ENCODE measurements around the gene INTS12.
A peak's percentile ranks its signal among the peaks of the same experiment; 100 is the strongest.

The INTS12 gene

DNA sequence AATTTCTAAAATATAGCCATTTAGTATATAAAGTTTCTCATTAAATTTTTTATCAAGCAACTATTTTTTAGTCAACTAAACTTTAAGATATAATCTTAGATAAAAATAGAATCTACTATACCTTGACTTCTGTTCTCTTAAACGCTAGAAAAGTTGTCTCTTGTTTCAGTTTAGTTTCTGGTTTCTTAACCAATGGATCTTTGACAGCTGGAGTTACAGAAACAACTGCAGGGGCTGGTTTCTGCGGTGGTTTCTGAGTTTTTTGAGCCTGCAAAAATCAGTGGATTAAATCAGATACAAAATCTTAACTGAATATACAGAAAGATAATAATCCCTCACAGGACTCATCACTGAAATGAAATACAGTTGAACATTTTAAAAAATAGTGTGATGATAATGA, 21.9 kb downstream of the INTS12 start:
- DNase-seq (ENCODE audit: low spot score) (no peak), FAIRE-seq (no peak)

DNA sequence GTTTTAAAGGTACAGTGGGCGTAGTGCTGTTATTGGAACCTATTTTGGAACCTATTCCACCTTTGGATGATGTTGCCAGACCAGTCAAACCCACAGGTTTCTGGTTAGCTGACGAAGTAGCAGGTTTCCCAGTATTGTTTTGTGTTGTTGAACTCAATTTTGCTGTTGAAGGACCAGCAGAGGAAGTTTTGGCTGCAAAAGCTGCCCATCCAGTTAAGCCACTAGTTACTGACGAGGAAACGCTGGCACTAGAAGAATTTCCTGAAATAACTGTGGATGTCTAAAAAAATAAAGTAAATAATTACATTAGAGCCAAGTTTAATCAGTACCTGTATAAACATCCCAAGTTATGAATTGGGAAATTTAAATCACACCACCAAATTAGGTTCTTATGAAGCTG, 25.5 kb downstream of the INTS12 start:
- FAIRE-seq (no peak), DNase-seq (ENCODE audit: low spot score) (no peak)

DNA sequence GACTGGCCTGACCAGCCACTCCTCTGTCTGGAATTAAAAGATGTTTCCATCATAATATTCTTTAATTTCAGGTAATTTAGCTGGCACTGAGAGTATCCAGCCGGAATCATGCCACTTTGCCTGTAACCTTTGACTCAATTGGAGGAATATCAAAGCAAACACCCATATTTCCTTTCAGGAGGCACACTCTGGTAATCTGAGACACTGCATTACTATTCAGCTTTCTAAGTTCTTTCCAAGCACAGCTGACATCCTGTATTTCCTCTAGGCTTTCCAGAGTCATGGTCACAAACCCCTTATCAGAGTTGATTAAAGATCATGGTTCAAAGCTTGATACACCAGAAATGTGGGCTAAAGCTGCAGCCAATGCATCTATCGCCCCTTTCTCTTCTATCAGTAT, 29.3 kb downstream of the INTS12 start:
- FAIRE-seq (no peak), DNase-seq (ENCODE audit: low spot score) (no peak)

DNA sequence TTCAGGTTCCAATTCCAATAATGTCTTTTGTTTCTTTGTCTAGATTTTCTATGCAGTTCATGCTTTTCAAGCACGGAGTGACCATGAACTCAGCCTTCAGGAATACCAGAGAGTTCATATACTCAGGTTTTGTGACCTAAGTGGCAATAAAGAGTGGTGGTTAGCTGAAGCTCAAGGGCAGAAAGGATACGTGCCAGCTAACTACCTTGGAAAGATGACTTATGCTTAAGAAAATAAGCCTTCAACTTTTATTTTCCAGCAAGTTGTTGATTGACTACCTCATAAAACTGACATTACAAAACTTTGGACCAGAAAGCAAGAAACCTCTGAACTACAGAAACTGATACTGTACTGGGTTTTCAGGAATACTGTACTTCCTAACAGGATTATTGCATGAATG, 30.8 kb downstream of the INTS12 start:
- DNase-seq (ENCODE audit: low spot score), result no peak
- FAIRE-seq, result no peak

DNA sequence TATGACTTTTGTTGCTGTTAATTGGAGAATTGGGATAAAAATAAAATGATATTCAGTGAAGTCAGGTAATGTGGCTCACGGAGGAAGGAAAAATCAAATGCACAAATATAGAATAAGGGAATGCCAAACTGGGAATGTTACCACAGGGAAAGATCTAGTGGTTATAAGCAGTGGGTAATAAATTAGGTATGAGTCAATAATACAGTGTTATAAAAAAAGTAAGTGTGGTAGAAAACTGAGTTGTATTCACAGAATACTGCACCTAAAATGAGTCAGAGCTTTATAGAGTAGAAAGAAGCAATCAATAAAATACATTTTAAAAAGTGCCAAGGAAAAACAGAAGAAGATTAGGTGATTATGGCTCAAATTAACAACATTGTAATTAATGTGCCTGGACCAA, 34.5 kb downstream of the INTS12 start:
- DNase-seq (ENCODE audit: low spot score), result no peak
- no peak for FAIRE-seq

DNA sequence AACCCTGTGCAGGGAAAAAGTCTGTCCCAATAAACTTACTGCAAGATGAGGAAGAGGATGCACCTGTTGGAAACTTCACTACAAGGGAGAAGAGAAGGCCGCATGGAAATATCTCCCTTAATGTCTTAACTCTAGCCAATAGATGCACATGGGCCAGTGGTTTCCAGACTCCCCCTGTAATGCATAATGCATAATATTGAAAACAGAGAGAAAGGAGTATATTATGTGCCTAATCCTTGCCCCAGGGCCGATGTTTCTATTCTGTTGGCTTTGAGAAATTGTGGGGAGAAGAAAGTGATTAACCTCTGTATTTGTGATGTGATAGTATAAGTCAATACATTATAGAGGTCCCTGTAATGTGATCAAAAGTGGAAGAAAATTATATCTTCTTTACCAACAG, 37.2 kb downstream of the INTS12 start:
- no peak for FAIRE-seq

DNA sequence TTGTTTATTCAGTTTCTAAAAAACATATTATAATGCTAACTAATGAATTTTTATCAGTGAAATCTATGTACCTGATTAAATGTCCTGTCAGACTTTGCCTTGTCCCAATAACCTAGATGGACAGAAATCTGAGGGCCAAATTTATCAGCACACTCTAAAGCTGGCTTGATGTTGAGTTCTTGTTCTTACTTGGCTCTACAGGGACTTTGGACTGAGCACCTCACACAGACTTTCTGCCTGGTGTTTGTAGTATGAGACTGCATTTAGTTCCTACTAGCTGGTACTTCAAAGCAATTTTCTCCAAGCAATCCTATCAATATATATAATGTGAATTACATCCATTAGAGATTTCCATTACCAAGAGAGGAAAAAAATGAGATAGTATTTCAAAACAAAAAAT, 37.8 kb downstream of the INTS12 start:
- DNase-seq (ENCODE audit: low spot score) (no peak), FAIRE-seq (no peak)

More for the DNA sequence above, 37.2 kb downstream of the INTS12 start:
- no peak for DNase-seq (ENCODE audit: low spot score)

DNA sequence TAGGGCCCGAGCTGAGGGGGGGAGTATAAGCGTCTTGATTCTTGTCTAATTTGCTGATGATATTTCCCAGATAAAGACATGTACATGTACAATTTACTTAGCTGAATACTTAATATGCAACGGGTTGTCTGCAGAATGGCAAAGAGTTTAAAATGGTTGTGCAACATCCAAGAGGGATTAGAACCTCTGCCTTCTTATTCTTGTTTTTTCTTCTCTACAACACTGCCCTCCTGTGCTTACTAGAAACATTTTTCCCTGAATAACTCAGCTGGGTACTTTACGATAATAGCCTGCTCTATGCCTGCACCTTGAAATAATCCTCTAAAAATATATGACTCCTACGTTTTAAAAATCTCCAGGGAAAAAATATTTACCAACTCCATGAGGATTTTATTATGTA, 41.8 kb downstream of the INTS12 start:
- DNase-seq (ENCODE audit: low spot score) (peak; percentile 13), FAIRE-seq (no peak)

DNA sequence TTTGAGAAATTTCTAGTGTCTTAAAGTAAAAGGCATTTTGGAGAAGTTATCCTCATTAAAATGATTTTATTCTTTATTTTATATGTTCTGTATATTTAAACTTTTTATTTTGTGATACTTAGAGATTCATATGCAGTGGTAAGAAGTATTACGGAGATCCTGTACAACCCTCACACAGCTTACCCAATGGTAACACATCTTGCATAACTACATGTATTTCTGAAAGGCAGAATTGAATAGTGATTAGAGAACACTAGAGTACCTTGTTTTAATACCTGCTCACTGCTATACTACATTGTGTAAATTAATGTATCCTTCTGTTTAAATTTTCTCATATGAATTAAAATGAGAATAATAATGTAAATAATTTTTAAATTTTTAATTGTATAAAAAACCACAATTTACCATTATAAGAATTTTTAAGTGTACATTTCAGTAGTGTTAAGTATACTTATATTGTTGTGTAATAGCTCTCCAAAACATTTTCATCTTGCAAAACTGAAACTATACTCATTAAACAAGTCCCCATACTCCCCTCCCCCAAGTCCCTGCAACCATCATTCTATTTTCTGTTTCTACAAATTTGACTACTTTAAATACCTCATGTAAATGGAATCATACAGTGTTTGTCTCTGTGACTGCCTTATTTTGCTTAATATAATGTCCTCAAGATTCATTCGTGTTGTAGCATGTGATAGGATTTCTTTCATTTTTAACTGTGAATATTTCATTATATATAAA, 45.4 kb downstream of the INTS12 start:
- FAIRE-seq, result no peak
- no peak for DNase-seq (ENCODE audit: low spot score)

DNA sequence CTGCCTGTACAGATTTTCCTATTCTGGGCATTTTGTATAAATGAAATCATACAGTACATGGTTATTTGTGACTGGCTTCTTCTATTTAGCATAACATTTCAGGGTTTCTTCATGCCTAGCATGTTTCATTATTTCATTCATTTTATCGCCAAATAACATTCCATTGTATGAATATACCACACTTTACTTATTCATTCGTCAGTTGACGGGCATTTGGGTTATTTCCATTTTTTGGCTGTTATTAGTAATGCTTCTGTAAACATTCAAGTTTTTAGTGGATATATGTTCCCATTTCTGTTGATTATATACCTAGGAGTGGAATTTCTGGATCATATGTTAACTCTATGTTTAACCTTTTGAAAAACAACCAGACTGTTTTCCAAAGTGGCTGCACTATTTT, 47.5 kb downstream of the INTS12 start:
- FAIRE-seq (no peak), DNase-seq (ENCODE audit: low spot score) (no peak)

DNA sequence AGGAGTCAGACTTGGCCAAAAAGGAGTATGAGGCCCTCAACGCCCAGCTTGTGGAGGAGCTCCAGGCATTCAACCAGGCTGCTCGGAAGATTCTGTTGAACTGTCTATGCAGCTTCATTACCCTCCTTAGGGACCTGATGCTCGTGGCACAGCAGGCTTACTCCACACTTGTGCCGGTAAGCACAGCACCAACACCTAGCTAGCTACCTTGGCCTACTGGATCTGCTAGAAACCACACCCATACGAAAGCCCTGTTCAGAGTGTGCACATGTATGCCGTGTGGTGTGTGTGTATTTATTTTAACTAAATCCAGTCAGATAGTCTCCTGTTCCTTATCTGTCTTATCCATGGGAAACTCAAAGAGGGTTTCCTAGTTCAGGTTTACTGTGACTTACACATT, 49.3 kb downstream of the INTS12 start:
- FAIRE-seq, result no peak

DNA sequence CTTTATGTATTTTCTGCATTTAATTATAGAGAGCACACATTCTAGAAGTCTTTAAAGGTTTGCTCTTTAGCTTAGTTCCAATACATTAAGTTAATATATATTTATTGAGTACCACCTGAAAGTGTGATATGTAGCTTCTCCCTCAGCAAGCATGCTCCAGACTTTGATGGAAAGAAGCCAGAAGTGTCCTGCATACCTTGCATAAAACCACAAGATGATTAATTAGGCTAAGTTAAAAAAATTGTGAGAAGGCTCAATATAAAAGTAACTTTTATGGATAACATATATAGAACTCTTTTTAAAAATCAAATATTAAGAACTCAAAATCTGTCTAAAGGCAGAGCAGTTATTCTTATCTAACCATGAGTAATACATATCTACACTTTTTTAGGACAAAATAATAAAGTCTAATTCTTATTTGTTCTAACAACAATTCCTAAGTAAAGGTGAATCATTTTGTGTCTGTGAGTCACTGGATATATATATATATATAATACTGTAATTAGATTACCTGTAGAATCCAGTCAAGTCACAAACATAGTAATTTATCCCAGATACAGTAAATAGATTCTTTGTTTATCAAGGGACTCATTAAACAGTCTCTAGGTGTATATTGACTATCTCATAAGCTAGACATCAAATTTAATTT, 51.2 kb downstream of the INTS12 start:
- DNase-seq (ENCODE audit: low spot score) (no peak), FAIRE-seq (no peak)

More for the DNA sequence above, 49.3 kb downstream of the INTS12 start:
- DNase-seq (ENCODE audit: low spot score), result no peak

DNA sequence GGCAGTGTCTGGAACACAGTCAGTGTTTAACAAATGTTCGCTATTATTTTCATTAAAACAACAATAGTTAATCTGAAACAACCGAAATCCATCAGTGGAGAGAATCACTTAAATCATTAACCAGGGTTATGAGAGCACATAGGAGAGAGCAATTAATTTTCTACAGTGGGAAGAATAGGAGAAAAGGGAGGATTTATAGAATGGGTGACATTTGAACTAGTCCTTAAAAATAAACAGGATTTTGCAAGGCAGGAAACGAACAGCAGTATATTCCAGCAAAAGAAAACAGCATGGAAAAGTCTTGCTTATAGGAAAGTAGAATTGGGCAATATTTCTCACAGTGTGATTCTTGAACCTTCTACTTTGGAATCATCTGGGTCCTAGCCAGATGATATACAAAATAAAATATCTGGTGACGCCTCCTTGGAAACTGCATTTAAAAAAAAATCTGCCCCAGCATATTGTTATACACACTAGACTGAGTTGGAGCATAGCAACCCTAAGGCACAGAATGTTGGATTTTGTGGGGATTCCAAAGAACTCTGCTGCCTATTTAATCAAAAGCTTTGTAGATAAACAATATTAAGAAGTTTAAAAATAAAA, 56.1 kb downstream of the INTS12 start:
- FAIRE-seq, result no peak
- DNase-seq (ENCODE audit: low spot score), result no peak

DNA sequence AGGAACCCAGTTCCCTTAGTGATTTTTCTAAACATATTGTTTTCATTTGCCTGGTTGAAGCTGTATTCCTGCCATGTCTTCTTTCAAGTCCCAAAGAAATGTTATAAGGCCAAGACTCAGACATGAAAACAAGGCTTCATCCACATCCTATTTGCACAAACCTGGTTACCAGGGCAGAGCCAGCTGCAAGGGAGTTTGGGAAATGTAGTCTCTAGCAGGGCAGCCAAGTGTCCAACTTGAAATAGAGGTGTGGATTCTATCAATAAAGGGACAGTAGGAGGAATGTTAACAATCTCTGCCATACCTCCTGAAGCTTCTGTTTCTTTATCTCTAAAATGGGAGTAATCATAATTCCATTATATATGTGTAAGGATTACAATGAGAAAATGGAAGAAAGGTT, 56.6 kb downstream of the INTS12 start:
- DNase-seq (ENCODE audit: low spot score) (no peak), FAIRE-seq (no peak)

DNA sequence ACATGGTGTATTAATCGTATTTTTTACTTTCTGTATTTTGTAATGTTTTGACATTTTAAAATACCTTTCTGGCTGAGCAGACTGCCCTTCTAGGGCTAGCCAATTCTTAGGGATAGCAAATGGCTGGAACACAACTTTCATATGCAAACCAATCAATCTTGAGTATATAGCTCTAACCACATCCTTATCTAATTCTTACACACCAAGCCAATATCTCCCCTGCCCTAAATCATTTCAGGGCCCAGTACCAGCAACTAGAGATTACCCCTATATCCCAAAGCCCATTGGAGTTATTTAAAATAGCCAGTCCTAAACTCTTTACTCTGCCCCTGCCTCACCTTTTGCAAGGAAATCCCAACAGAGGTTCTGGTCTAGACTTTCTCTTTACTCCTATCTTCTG, 58.3 kb downstream of the INTS12 start:
- DNase-seq (ENCODE audit: low spot score) (no peak), FAIRE-seq (no peak)

DNA sequence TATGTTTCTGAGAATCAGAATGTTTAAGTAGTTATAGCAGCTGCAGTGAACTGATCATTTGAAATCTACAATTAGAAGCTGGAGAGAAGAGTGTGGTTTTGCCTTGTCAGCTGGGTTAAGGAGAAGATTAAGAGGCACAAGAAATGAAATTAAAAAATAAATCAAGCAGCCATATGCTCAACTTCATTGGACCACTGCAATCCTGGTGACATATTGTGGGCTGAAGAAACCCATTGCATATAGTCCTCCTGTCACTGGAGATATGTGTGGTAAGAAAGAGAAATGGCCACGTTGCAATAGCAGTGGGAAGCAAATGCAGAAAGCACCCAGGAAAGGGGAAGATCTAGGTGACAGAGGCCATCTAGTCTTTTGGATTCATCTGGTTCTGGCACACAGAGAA, 63.0 kb downstream of the INTS12 start:
- DNase-seq (ENCODE audit: low spot score) (no peak), FAIRE-seq (no peak)

DNA sequence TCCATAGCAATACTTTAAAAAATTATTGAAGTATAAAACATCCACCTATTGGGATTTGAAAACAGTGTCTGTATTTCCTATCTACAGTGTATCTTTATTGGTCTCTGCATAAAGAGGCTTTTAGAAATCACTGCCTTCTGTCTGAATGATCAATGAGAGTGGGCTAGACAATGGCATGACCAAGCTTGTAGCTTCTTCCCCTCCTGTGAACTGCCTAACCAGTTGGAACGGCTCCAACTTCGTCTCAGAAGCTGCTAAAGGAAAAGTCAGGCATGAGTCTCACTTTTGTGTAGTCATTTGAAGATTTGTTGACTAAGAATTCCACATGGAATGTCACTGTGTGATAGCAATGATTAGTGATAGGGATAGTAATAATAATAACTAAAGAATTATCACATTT, 64.2 kb downstream of the INTS12 start:
- FAIRE-seq (no peak), DNase-seq (ENCODE audit: low spot score) (no peak)

DNA sequence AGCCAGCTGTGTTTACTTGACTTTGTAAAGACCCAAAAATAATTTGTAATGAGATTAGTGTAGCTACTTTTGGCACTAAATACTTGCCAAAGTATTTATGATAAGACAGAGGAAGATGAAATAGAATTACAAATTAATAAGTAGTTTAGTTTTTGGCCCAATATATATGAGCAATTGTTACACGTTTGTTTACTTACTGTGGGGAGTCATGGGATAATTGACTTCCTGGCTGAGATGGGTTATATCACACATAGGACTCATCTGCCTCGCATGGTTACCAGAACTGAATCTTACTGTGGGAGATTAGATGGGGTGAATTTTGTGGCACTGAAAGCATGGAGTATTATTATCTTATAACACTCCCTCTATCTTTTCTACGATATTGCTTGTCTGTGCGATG, 66.6 kb downstream of the INTS12 start:
- no peak for FAIRE-seq
- DNase-seq (ENCODE audit: low spot score), result no peak

DNA sequence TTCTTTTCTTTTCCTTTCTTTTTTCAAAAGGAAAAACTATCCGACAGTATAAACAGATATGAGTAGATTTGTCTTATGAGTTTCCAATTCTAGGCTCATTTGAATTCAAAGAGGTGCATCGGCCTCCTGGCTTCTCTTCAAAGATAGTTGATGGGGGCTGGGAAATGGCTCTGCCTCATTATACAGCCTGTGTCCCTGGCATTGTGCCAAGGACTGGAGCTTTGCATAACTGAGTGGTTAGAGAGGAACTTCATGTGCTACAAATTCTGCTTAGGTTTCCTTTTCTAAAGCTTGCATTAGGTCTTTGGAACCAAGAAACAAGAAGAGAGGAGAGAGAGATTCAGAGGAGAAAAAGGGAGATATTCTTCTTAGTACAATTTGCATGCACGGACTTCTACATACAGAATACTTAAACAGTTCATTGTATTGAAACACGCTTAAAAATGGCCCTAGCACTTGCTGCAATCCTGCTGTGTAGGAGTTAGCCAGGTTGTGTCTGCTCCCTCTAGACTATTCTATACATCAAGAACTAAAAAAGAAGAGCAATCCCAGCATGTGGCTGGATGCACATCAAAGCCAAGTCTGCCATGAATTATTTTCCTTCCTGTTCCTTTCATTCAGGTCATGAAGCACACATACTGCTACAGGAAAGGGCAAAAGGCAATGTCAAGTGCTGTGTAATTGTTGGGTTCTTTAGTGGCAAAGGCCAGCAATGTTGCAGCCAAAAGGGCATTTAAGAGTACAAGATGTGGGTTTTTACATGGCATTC, 70.9 kb downstream of the INTS12 start:
- no peak for FAIRE-seq
- DNase-seq (ENCODE audit: low spot score), result no peak

DNA sequence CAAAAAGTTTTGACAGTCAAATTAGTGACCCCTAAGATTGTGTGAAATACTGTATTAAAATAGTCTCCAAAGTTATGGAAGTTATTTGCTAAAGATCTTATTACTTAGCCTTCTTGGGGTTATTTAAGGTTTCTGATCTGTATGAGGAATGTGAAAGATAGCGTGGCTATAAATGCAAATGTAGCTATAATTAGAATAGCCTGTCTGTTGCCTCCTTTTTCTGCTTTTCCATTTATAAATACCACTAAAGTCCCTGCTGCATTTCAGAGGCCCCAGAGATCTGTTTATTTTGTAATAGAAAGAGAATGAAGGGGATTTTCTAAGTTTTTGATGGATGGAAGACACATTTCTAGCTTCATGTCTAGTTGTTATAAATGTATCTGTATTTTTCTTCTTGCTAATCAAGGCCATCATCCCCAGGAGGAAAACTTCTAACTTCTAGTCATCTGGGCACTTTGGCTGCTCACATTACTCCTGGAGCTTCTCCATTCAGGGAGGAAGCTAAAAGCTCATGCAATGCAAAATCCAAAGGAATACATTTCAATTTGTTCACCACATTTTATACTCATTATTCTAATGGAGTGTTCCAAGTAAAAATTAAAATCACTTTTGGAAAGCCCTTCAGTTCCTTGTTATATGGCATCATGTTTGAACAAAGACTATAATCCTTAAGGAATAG, 73.9 kb downstream of the INTS12 start:
- no peak for FAIRE-seq
- DNase-seq (ENCODE audit: low spot score), result no peak

DNA sequence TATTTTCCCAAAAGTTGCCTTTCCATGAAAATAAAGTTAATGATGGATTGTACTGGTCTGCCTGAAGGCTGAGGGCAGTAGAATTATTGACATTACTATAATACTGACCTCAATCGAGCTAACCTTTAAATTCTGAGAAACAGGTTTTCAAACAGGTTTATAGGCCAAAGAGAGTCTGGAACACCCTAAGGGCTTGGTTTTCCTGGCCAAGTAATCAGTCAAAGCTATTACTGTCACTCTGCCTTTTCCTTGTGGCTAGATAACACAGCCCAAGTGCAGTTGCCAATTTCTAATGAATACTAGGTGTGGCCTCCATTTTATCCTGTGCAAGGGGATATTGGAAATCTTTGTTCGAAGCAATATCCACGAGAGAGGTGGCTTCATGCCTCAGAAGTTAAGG, 75.2 kb downstream of the INTS12 start:
- DNase-seq (ENCODE audit: low spot score) (no peak), FAIRE-seq (no peak)

Measured in RCC 7860 (cell line).